HepG2 (cell line): ENCODE measurements around the gene SESN3. TPM values are rescaled to one million over a fixed set of nuclear protein-coding genes. Genes with fewer than 3 reads are reported as not detected.
A peak's percentile ranks its signal among the peaks of the same experiment; 100 is the strongest.

Source experiments
- BATF2 ChIP-seq: sonication (generic); formaldehyde crosslinking; IDR thresholded peaks from 2 replicates; pipeline ENCODE4 v1.8.0; 2022; ENCODE audit warnings: mild to moderate bottlenecking, missing genetic modification reagents, moderate library complexity
- CEBPG ChIP-seq: IDR thresholded peaks from 2 replicates; pipeline ENCODE4 v1.6.1; 2016
- ETV5 ChIP-seq: IDR thresholded peaks from 2 replicates; pipeline ENCODE4 v1.6.1; 2018; ENCODE audit warnings: missing biosample characterization, missing genetic modification reagents, inconsistent platforms, borderline replicate concordance
- HMGXB4 ChIP-seq, 2 experiments: sonication (generic) in 1 of 2; formaldehyde crosslinking in 1 of 2; IDR thresholded peaks; 2 replicates each; pipeline versions ENCODE4 v1.4.0 to v1.6.1; 2018 to 2020; ENCODE audit warnings: missing genetic modification reagents in 2 of 2, borderline replicate concordance in 1 of 2, low read depth in 1 of 2, mild to moderate bottlenecking in 1 of 2, missing biosample characterization in 1 of 2
- ISX ChIP-seq: sonication (generic); formaldehyde crosslinking; conservative IDR thresholded peaks from 2 replicates; pipeline ENCODE4 v1.5.0; 2020; ENCODE audit warnings: missing genetic modification reagents
- PLSCR1 ChIP-seq: sonication (generic); formaldehyde crosslinking; IDR thresholded peaks from 2 replicates; pipeline ENCODE4 v1.5.0; 2020; ENCODE audit warnings: missing genetic modification reagents, mild to moderate bottlenecking, borderline replicate concordance
- PRMT3 ChIP-seq: sonication (generic); formaldehyde crosslinking; IDR thresholded peaks from 2 replicates; pipeline ENCODE4 v1.8.1; 2022; ENCODE audit warnings: low read depth, mild to moderate bottlenecking, moderate library complexity, missing genetic modification reagents, borderline replicate concordance
- RBM22 ChIP-seq: fragments of 200-400 bp; formaldehyde crosslinking; optimal IDR thresholded peaks from 2 replicates; pipeline ENCODE3; 2017; ENCODE audit warnings: mild to moderate bottlenecking, low read length, moderate library complexity
- RBM39 ChIP-seq: fragments of 200-400 bp; formaldehyde crosslinking; IDR thresholded peaks from one replicate; pipeline ENCODE4 v1.6.1; 2018; ENCODE audit warnings: antibody characterized with exemption, mild to moderate bottlenecking, low read depth, low read length; ENCODE audit not compliant: poor library complexity, severe bottlenecking
- RFX1 ChIP-seq: fragments of 450-650 bp; IDR thresholded peaks from 2 replicates; pipeline ENCODE4 v1.6.1; 2017
- SNAPC2 ChIP-seq: sonication (generic); formaldehyde crosslinking; IDR thresholded peaks from 2 replicates; pipeline ENCODE4 v1.8.1; 2022; ENCODE audit warnings: mild to moderate bottlenecking, missing genetic modification reagents
- SP5 ChIP-seq: IDR thresholded peaks from 2 replicates; pipeline ENCODE4 v1.6.1; 2016; ENCODE audit warnings: low read depth, borderline replicate concordance
- STAG1 ChIP-seq: sonication (generic); formaldehyde crosslinking; IDR thresholded peaks from 2 replicates; pipeline ENCODE4 v1.4.0; 2020; ENCODE audit warnings: missing genetic modification reagents
- THAP7 ChIP-seq: sonication (generic); formaldehyde crosslinking; IDR thresholded peaks from 2 replicates; pipeline ENCODE4 v1.8.1; 2023; ENCODE audit warnings: mild to moderate bottlenecking, missing genetic modification reagents
- ZBTB33 ChIP-seq: sonication (generic); formaldehyde crosslinking; IDR thresholded peaks from 2 replicates; pipeline ENCODE4 v1.4.0; 2020; ENCODE audit warnings: missing genetic modification reagents
- ZMYM4 ChIP-seq: sonication (generic); formaldehyde crosslinking; IDR thresholded peaks from 2 replicates; pipeline ENCODE4 v1.8.1; 2023; ENCODE audit warnings: mild to moderate bottlenecking, missing genetic modification reagents
- ZNF263 ChIP-seq: sonication (generic); formaldehyde crosslinking; IDR thresholded peaks from 2 replicates; pipeline ENCODE4 v1.4.0; 2020; ENCODE audit warnings: missing genetic modification reagents
- ZNF552 ChIP-seq: sonication (generic); formaldehyde crosslinking; IDR thresholded peaks from 2 replicates; pipeline ENCODE4 v1.9.0; 2022; ENCODE audit warnings: missing genetic modification reagents, mild to moderate bottlenecking, borderline replicate concordance
- ZNF687 ChIP-seq: sonication (generic); formaldehyde crosslinking; IDR thresholded peaks from 2 replicates; pipeline ENCODE4 v1.5.1; 2020; ENCODE audit warnings: mild to moderate bottlenecking, missing genetic modification reagents, moderate library complexity
- polyA plus RNA-seq, 8 experiments: library from polyadenylated mRNA; depleted of rRNA in 3 of 8; stranded (reverse) in 7 of 8; unstranded in 1 of 8; fragments of >200 nt; fragmentation: Illumina TruSeq in 4 of 8; extraction: Trizol in 4 of 8; gene quantifications; 2 replicates each; pipeline versions ENCODE4 v1.2.1 to v1.2.3, GENCODE V29; 2011 to 2016; ENCODE audit warnings: low read depth in 4 of 8, missing spikeins in 1 of 8, mixed read lengths in 1 of 8; ENCODE audit not compliant: insufficient read depth in 1 of 8
- total RNA-seq, 5 experiments: library from RNA; depleted of rRNA; stranded (reverse); fragments of >200 nt; fragmentation: Illumina TruSeq; extraction: Trizol; gene quantifications; 2 replicates each; pipeline ENCODE4 v1.2.3, GENCODE V29; 2016; ENCODE audit warnings: low read depth in 1 of 5

Gene SESN3
- total and polyA plus RNA-seq, 2 of the 13 experiments (the other 11 are each of a cell fraction or from before 2014, with no cell fraction given) = 0.53 to 0.86 TPM

- TF ChIP-seq ZNF687 (peak; percentile 45), PRMT3 (CRISPR knock-in tag) (no peak), ZMYM4 (0 out of 2 replicates have a peak, but pooled peaks have one; percentile 36), RFX1 (no peak), SP5 (CRISPR knock-in tag) (peak; percentile 38; the same call in 1 of the 2 replicates), RBM39 (no peak), SNAPC2 (no peak), STAG1 (no peak), CEBPG (no peak), RBM22 (no peak), ETV5 (CRISPR knock-in tag) (no peak), ZNF263 (CRISPR knock-in tag) (no peak), PLSCR1 (no peak), ZNF552 (no peak), BATF2 (CRISPR knock-in tag) (no peak), THAP7 (CRISPR knock-in tag) (0 out of 2 replicates have a peak, but pooled peaks have one; percentile 44), HMGXB4 (CRISPR knock-in tag; IDR thresholded peaks at IDR 0.05; ENCODE audit: borderline replicate concordance in 1 of 2, low read depth in 1 of 2) (peak in 1 of 2 experiments; percentile 81; a peak in 3 of 4 replicates), ZBTB33 (CRISPR knock-in tag) (peak; percentile 96), ISX (CRISPR knock-in tag) (no peak)
These were observed 79.9 kb downstream of the SESN3 start (continued) for GRCh38 chr11:95150956-95151684.
